DOHH2 (cell line): Measurements from ENCODE around the gene RBFOX2.

Experiments
- H3F3A ChIP-seq: fragments of 200-600 bp; sonication (generic), shearing (Covaris generic); 2 replicates; pipeline ENCODE4 v1.6.0; 2016; ENCODE audit warnings: antibody characterized with exemption, mild to moderate bottlenecking; ENCODE audit not compliant: control insufficient read depth, insufficient read depth
- H3K27ac ChIP-seq: fragments of 200-600 bp; sonication (generic); 2 replicates; pipeline ENCODE4 v1.5.1; 2014; ENCODE audit warnings: low read depth, mild to moderate bottlenecking, low read length, moderate library complexity
- H3K27me3 ChIP-seq: fragments of 200-600 bp; sonication (generic); 2 replicates; pipeline ENCODE4 v1.6.1; 2014; ENCODE audit warnings: mild to moderate bottlenecking, low read length, mixed read lengths; ENCODE audit not compliant: control insufficient read depth
- H3K36me3 ChIP-seq: fragments of 200-600 bp; sonication (generic); 2 replicates; pipeline ENCODE4 v1.6.1; 2014; ENCODE audit warnings: mild to moderate bottlenecking, low read length, moderate library complexity, mixed read lengths; ENCODE audit not compliant: control insufficient read depth
- H3K4me1 ChIP-seq: fragments of 200-600 bp; sonication (generic); 2 replicates; pipeline ENCODE4 v1.6.1; 2014; ENCODE audit warnings: mild to moderate bottlenecking, low read length, mixed read lengths; ENCODE audit not compliant: control insufficient read depth
- H3K4me2 ChIP-seq: fragments of 200-600 bp; sonication (generic); 2 replicates; pipeline ENCODE4 v1.6.0; 2014; ENCODE audit warnings: mild to moderate bottlenecking, low read length, moderate library complexity
- H3K4me3 ChIP-seq: fragments of 200-600 bp; sonication (generic); 2 replicates; pipeline ENCODE4 v1.5.1; 2014; ENCODE audit warnings: mild to moderate bottlenecking, low read length, mixed read lengths
- H3K79me2 ChIP-seq: fragments of 200-600 bp; sonication (generic); 2 replicates; pipeline ENCODE4 v1.6.1; 2014; ENCODE audit warnings: mild to moderate bottlenecking, low read length, mixed read lengths; ENCODE audit not compliant: control insufficient read depth
- H3K9me2 ChIP-seq: fragments of 200-600 bp; sonication (generic); replicated peaks from 2 replicates; pipeline ENCODE4 v1.6.1; 2014; ENCODE audit warnings: mild to moderate bottlenecking, low read length, mixed read lengths; ENCODE audit not compliant: control insufficient read depth
- H3K9me3 ChIP-seq: fragments of 200-600 bp; sonication (generic); 2 replicates; pipeline ENCODE4 v1.6.1; 2014; ENCODE audit warnings: antibody characterized with exemption, low read length, mixed read lengths; ENCODE audit not compliant: control insufficient read depth, insufficient read depth
- H4K20me1 ChIP-seq: fragments of 200-600 bp; sonication (generic); 2 replicates; pipeline ENCODE4 v1.6.0; 2014; ENCODE audit warnings: low read depth, mild to moderate bottlenecking, antibody characterized with exemption, low read length, moderate library complexity; ENCODE audit not compliant: control insufficient read depth, insufficient read depth
- CTCF ChIP-seq: fragments of 200-600 bp; sonication (generic); IDR thresholded peaks from one replicate; pipeline ENCODE4 v1.5.1; 2014; ENCODE audit warnings: antibody characterized with exemption, mild to moderate bottlenecking, low read depth, low read length; ENCODE audit not compliant: poor library complexity, severe bottlenecking
- EZH2phosphoT487 ChIP-seq: fragments of 200-600 bp; sonication (generic); IDR thresholded peaks from 2 replicates; pipeline ENCODE4 v1.6.1; 2017; ENCODE audit warnings: borderline replicate concordance, mild to moderate bottlenecking, antibody characterized with exemption, low read length, moderate library complexity, mixed read lengths

Gene RBFOX2

GRCh38 chr22:35978201-35978600 lies 50.4 kb downstream of the RBFOX2 start:
- Histone ChIP-seq H3K4me1 (peaks cover 9% of the 10 kb centered on the region), H3K27ac (no peak overlapping the region), H3K36me3 (no peaks in the 10 kb centered on the region; the same call in 1 of the 2 replicates), H3K4me3 (no peak overlapping the region), H3K27me3 (no peaks in the 10 kb centered on the region), H3K9me3 (no peaks in the 10 kb centered on the region), H3F3A (no peaks in the 10 kb centered on the region; the same call in 1 of the 2 replicates), H3K9me2 (no peaks in the 10 kb centered on the region), H3K4me2 (no peak overlapping the region), H3K79me2 (peaks cover 94% of the 10 kb centered on the region), H4K20me1 (no peaks in the 10 kb centered on the region; the same call in 1 of the 2 replicates)
- TF ChIP-seq CTCF (no peak), EZH2phosphoT487 (no peak)

GRCh38 chr22:35977136-35977535 lies 51.5 kb downstream of the RBFOX2 start:
- Histone ChIP-seq H3K79me2 (peaks cover 95% of the 10 kb centered on the region), H3K27ac (no peak overlapping the region), H4K20me1 (no peaks in the 10 kb centered on the region; the same call in 1 of the 2 replicates)

GRCh38 chr22:35973388-35973787 lies 55.2 kb downstream of the RBFOX2 start:
- H3K4me3 ChIP-seq = no peak overlapping the region
- H3K4me1 ChIP-seq = peaks cover 38% of the 10 kb centered on the region
- TF ChIP-seq CTCF = no peak
- TF ChIP-seq EZH2phosphoT487 = no peak
- no peak overlapping the region; the same call in 1 of the 2 replicates for H3K27ac ChIP-seq
- H4K20me1 ChIP-seq = peaks cover 4% of the 10 kb centered on the region; the same call in 1 of the 2 replicates
- no peaks in the 10 kb centered on the region for H3K9me3 ChIP-seq
- peaks cover 7% of the 10 kb centered on the region; the same call in 1 of the 2 replicates for H3F3A ChIP-seq
- peaks cover 98% of the 10 kb centered on the region for H3K79me2 ChIP-seq
- peaks cover 13% of the 10 kb centered on the region for H3K36me3 ChIP-seq
- peak overlapping the region; percentile 52; the same call in 1 of the 2 replicates for H3K4me2 ChIP-seq
- no peaks in the 10 kb centered on the region for H3K9me2 ChIP-seq
- no peaks in the 10 kb centered on the region for H3K27me3 ChIP-seq

More at GRCh38 chr22:35977136-35977535, 51.5 kb downstream of the RBFOX2 start:
- H3K9me2 ChIP-seq = no peaks in the 10 kb centered on the region
- peaks cover 19% of the 10 kb centered on the region for H3K4me1 ChIP-seq
- peaks cover 7% of the 10 kb centered on the region; the same call in 1 of the 2 replicates for H3F3A ChIP-seq
- no peak overlapping the region for H3K4me3 ChIP-seq
- TF ChIP-seq CTCF = no peak
- no peak for TF ChIP-seq EZH2phosphoT487
- no peak overlapping the region for H3K4me2 ChIP-seq
- no peaks in the 10 kb centered on the region for H3K27me3 ChIP-seq
- H3K9me3 ChIP-seq = no peaks in the 10 kb centered on the region
- no peaks in the 10 kb centered on the region; the same call in 1 of the 2 replicates for H3K36me3 ChIP-seq
